Mesothelial cell of epicardium (in vitro differentiated cells): ENCODE measurements around the gene COL25A1. TPM values are rescaled to one million over a fixed set of nuclear protein-coding genes. Genes with fewer than 3 reads are reported as not detected.
A peak's percentile ranks its signal among the peaks of the same experiment; 100 is the strongest.

Experiments
- DNase-seq, 2 experiments: peaks; one replicate each; pipeline ENCODE4 v3.0.0; 2021; ENCODE audit warnings: low spot score in 2 of 2; ENCODE audit not compliant: unreplicated experiment in 2 of 2
- H3K27ac Mint-ChIP-seq: 2 replicates; pipeline ENCODE4 v1.8.0; 2021; ENCODE audit warnings: mixed read lengths
- H3K27me3 Mint-ChIP-seq: 2 replicates; pipeline ENCODE4 v1.8.0; 2021; ENCODE audit warnings: low read depth, mixed read lengths
- H3K36me3 Mint-ChIP-seq: 2 replicates; pipeline ENCODE4 v1.8.0; 2021; ENCODE audit warnings: mixed read lengths
- H3K4me1 Mint-ChIP-seq: 2 replicates; pipeline ENCODE4 v1.8.0; 2021; ENCODE audit warnings: mixed read lengths
- H3K4me3 Mint-ChIP-seq: 2 replicates; pipeline ENCODE4 v1.8.0; 2021; ENCODE audit warnings: mild to moderate bottlenecking, moderate library complexity, mixed read lengths
- H3K9me3 Mint-ChIP-seq: 2 replicates; pipeline ENCODE4 v1.8.0; 2021; ENCODE audit warnings: mixed read lengths
- total RNA-seq: library from RNA; stranded (reverse); gene quantifications from 3 replicates; pipeline ENCODE4 v1.2.1, GENCODE V29; 2021
- TF ChIP-seq, protein P1 (sequence below): fragments of 200-600 bp; sonication (generic); IDR thresholded peaks from one replicate; pipeline ENCODE4 v1.5.0; 2021; ENCODE audit warnings: antibody characterized with exemption; ENCODE audit not compliant: unreplicated experiment

The COL25A1 gene
- total RNA-seq, 1 donor from 2014 or later = 56.7 TPM

DNA sequence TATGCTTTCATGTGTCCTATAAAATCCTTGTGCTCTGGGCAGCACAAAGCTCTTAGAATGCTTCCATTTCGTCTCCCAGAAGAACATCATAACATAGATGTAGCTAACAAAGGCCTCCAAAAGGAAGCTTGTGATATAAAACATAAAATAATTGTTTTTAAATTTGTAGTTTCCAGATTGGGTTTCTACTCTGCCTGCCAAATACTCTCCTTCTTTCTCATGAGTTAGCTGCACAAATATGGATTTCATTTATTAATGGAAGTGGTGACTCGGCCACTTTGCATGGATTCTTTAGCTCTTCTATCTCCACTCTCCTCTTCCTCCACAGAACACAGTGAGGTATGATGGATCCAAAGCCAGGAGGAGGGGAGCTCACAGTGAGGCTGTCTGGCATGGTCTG, 265.4 kb downstream of the COL25A1 start:
- Mint-ChIP-seq H3K9me3 (peaks cover 17% of the 10 kb centered on the region), H3K4me3 (no peak overlapping the region), H3K27ac (peak overlapping the region; percentile 15), H3K4me1 (peaks cover 8% of the 10 kb centered on the region), H3K36me3 (peaks cover 1% of the 10 kb centered on the region), H3K27me3 (no peaks in the 10 kb centered on the region)
- DNase-seq = no peak
- TF ChIP-seq, protein P1, sequence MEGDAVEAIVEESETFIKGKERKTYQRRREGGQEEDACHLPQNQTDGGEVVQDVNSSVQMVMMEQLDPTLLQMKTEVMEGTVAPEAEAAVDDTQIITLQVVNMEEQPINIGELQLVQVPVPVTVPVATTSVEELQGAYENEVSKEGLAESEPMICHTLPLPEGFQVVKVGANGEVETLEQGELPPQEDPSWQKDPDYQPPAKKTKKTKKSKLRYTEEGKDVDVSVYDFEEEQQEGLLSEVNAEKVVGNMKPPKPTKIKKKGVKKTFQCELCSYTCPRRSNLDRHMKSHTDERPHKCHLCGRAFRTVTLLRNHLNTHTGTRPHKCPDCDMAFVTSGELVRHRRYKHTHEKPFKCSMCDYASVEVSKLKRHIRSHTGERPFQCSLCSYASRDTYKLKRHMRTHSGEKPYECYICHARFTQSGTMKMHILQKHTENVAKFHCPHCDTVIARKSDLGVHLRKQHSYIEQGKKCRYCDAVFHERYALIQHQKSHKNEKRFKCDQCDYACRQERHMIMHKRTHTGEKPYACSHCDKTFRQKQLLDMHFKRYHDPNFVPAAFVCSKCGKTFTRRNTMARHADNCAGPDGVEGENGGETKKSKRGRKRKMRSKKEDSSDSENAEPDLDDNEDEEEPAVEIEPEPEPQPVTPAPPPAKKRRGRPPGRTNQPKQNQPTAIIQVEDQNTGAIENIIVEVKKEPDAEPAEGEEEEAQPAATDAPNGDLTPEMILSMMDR = no peak

DNA sequence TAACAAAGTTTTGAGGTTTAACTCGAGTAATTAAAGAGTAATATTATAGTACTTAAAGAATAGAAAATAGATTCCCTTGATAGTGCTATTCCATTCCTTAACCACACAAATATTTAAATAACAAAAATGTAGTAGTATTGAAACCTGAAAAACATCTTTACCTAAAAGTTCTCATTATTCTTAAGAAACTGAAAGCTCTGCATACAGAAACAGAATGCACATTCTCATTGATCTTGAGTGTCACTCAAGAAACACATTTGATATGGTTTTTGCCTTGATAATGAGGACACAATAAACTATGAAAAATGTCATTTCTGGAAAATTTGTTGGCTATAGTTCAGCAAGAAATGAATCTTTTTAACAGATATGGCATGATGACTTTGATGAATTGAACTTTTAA, 268.5 kb downstream of the COL25A1 start:
- DNase-seq = no peak
- Mint-ChIP-seq H3K27me3 (no peaks in the 10 kb centered on the region), H3K9me3 (peaks cover 4% of the 10 kb centered on the region), H3K4me1 (peaks cover 4% of the 10 kb centered on the region), H3K36me3 (no peaks in the 10 kb centered on the region), H3K4me3 (no peak overlapping the region), H3K27ac (no peak overlapping the region)
- TF ChIP-seq, protein P1 = no peak

DNA sequence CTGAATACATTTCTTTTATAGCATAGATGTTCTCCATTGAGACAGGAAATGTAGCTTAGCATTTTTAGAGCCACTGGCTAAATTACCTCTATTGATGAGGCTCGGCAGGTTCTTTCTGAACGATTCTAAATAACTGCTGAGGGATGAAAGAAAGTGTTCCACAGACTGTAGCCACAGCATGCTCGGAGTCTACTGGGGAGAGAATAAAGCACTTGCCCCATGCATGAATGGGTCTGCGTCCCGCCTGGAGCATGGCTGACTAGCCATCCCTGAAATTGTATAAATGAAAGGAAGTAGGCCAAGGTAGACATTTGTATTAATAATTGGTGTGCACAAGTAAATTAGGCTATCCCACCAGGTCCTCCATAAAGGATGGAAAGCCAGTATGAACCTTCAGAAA, 269.8 kb downstream of the COL25A1 start:
- H3K36me3 Mint-ChIP-seq = no peaks in the 10 kb centered on the region
- H3K27ac Mint-ChIP-seq = no peak overlapping the region
- no peaks in the 10 kb centered on the region for H3K9me3 Mint-ChIP-seq
- H3K4me1 Mint-ChIP-seq = peaks cover 4% of the 10 kb centered on the region
- TF ChIP-seq, protein P1 = no peak
- no peak overlapping the region for H3K4me3 Mint-ChIP-seq
- no peak for DNase-seq
- H3K27me3 Mint-ChIP-seq = no peaks in the 10 kb centered on the region

DNA sequence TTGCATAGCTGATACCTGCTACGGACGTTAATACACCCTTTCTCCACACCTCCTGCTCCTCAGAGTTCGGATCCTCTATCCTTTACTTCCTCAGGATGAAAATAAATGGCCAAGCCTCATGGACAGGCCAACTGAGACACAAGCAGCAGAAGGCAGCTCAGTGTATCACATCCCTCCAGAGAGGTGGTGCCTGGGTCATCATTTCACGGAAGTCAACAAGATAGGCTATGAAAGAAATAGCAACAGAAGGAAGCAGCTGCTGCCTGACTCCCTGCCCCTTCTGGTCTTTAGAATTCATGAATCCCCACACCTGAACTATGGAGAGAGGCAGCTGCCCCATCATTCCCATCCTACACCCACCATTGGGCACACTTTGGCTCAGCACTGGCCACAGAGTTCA, 272.5 kb downstream of the COL25A1 start:
- Mint-ChIP-seq H3K4me3 (no peak overlapping the region), H3K27me3 (no peaks in the 10 kb centered on the region), H3K36me3 (no peaks in the 10 kb centered on the region), H3K4me1 (no peaks in the 10 kb centered on the region), H3K9me3 (no peaks in the 10 kb centered on the region), H3K27ac (no peak overlapping the region)
- no peak for DNase-seq
- TF ChIP-seq, protein P1 = no peak

DNA sequence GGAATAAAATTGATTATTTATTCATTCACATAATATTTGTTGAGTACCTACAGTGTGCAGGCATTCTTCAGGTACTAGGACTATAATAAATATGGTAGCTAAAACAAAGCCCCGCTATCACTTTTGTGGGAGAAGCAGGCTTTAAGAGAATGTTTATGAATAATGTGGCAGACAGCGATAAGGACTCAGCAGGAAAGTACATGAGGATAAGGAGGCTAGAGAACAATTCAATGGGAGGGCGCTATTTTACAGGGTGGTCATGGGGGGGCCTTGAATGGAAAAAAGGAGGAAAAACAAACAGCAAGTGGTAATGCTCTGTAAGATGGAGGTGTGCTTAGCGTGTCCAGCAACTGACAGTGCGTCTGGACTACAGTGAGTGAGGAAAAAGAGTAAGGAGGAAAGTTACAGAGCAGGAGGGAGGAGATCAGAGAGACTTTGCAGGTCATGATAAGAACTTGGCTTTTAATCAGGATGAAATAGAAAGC, 275.4 kb downstream of the COL25A1 start:
- Mint-ChIP-seq H3K4me1 (no peaks in the 10 kb centered on the region), H3K9me3 (peaks cover 10% of the 10 kb centered on the region), H3K27me3 (no peaks in the 10 kb centered on the region), H3K27ac (no peak overlapping the region), H3K36me3 (peaks cover 7% of the 10 kb centered on the region), H3K4me3 (no peak overlapping the region)
- no peak for DNase-seq
- TF ChIP-seq, protein P1 = no peak

DNA sequence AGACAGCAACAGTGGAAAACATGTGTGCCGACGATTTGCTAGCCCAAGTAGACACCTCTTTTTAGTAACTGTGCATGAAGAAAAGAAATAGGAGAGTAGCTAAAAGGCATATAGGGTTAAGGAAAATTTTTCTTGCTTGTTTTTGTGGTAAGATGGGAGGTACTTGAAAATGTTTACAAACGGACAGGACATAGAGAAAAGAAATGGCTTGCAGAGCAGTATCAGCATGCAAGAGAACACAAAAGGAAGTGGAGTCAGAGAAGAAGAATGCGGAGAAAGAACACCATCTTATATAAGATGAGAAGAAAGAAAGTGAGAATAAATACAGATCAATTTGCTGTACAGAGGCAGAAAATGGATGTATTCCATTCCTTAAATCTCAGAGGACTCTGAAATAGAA, 275.9 kb downstream of the COL25A1 start:
- H3K4me1 Mint-ChIP-seq = no peaks in the 10 kb centered on the region
- TF ChIP-seq, protein P1 = no peak
- no peak overlapping the region for H3K27ac Mint-ChIP-seq
- H3K36me3 Mint-ChIP-seq = peaks cover 10% of the 10 kb centered on the region
- no peaks in the 10 kb centered on the region for H3K27me3 Mint-ChIP-seq
- no peak overlapping the region for H3K4me3 Mint-ChIP-seq
- no peak for DNase-seq
- peaks cover 13% of the 10 kb centered on the region for H3K9me3 Mint-ChIP-seq
